ENCODE results near the gene AKT1S1.
"Not testable (repeated sequence)": the region's sequence is repeated elsewhere in the genome, so short reads cannot be mapped to it uniquely, and the experiment has no call there.

AKT1S1 gene

DNA sequence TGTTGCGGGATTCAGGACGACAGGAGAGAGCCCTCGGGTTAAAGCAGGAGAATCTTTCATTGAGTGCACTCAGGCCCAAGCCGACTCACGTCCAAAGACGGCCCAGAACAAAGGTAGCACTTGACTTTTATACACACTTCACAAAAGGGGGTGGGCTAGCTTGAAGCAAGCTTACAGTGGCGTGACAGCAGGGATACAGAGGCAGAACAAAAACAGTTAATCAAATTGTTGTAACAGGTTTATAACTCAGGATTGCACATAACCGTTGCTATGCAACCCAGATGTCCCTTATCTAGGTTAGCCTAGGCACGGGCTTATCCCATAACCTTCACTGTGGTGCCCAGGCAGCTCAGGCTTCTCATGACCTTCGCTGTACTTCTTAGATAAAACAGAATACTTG is 57.0 kb downstream of the AKT1S1 start:
- peaks cover 17 to 53% (median 33%) of the 10 kb centered on the region in 11 experiments; a peak in 18 of 22 replicates for H4K20me1 ChIP-seq
- H3K36me3 ChIP-seq = peaks cover 30 to 53% (median 46%) of the 10 kb centered on the region in 11 experiments
- peaks cover 16 to 25% (median 18%) of the 10 kb centered on the region in 10 experiments for H3K4me1 ChIP-seq
- no peaks in the 10 kb centered on the region for H3K9me3 ChIP-seq (replicated peaks in 1 of 11)
- 0 out of 20 replicates have a peak overlapping the region, but pooled peaks of 1 of the 10 experiments have one; percentile 95 for H3K4me3 ChIP-seq
- H3K27ac ChIP-seq = no peak overlapping the region
- peak overlapping the region in 7 of 11 experiments; percentile 13 to 98 (median 97); a peak in 7 of 22 replicates for H3K4me2 ChIP-seq
- H3K27me3 ChIP-seq = no peaks in the 10 kb centered on the region
- H3K9ac ChIP-seq = peak overlapping the region in 5 of 11 experiments; percentile 13 to 97 (median 95); a peak in 6 of 22 replicates
- no peak for TF ChIP-seq Cebpa-rat (IDR thresholded peaks at IDR 0.05)

DNA sequence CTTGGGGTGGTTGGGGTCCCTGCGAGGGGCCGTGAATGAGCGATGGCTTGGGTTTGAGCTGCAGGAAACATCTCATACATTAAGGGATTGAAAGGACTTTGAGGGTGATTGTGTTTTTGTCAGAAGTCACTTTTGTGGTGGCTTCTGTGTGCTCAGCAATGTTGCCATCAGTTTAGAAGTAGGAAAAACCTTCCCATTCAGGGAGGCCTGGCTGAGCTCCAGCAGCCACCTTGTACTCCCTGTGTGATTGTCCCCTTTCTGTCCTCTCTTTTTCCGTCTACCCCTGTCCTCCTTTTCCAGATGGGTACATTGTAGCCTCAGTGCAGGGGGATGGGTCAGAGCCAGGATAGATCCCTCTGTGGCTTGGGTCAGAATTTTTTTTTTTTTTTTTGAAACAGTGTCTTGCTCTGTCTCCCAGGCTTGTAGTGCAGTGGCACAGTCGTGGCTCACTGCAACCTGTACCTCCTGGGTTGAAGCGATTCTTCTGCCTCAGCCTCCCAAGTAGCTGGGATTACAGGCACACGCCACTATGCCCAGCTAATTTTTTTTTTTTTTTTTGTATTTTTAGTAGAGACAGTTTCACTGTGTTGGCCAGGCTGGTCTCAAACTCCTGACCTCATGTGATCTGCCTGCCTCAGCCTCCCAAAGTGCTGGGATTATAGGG is 57.6 kb downstream of the AKT1S1 start:
- peaks cover 17 to 47% (median 28%) of the 10 kb centered on the region in 11 experiments; a peak in 18 of 22 replicates for H4K20me1 ChIP-seq
- peak overlapping the region; percentile 75 to 97 (median 91) for H3K9ac ChIP-seq
- peaks cover 29 to 48% (median 40%) of the 10 kb centered on the region in 11 experiments for H3K36me3 ChIP-seq
- peak overlapping the region; percentile 87 to 98 (median 97) for H3K4me2 ChIP-seq
- not testable (repeated sequence) for H3K9me3 ChIP-seq (replicated peaks in 1 of 11); H3K27me3 ChIP-seq
- peak overlapping the region in 7 of 11 experiments; percentile 70 to 98 (median 87); a peak in 12 of 22 replicates for H3K27ac ChIP-seq
- H3K4me3 ChIP-seq = peak overlapping the region; percentile 80 to 96 (median 93); a peak in 19 of 20 replicates
- H3K4me1 ChIP-seq = peaks cover 16 to 25% (median 18%) of the 10 kb centered on the region in 10 experiments
